Cardiac fibroblast (primary cell): Measurements from ENCODE around the gene PTPRN2.

Experiments
- DNase-seq, 2 donors: peaks; one replicate each; pipeline versions ENCODE4 v3.0.0 to v3.0.0-alpha.2; 2010; ENCODE audit warnings: low read depth in 2 of 2
- H3K4me3 ChIP-seq, 2 donors: replicated peaks in 1 of 2; 1 replicate in 1 of 2; 2 replicates in 1 of 2; pipeline ENCODE4 v1.5.1; 2011; ENCODE audit warnings: low read depth in 2 of 2, low read length in 2 of 2, mild to moderate bottlenecking in 2 of 2, moderate library complexity in 1 of 2
- CTCF ChIP-seq: IDR thresholded peaks from one replicate; pipeline ENCODE4 v1.5.1; 2011; ENCODE audit warnings: low read depth, mild to moderate bottlenecking, low read length, inconsistent platforms

Gene PTPRN2

DNA sequence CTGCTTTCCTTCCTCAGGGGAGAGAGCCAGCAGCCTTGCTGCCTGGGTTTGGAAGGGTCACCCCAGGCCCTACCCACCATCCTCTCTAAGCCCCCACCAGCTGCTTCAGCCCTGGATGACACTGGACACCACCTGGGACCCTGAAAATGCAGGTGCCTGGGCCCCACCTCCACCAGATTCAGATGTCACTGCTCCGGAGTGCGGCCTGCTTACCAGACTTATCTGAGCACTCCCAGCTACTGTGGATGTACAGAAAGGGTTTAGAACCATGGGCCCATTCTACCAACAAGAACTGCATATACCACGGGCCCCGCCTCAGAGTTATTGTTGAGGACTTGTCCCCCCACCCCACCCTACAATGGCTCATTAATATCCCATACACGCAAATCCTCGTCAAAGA lies 172.3 kb downstream of the PTPRN2 start:
- TF ChIP-seq CTCF = no peak
- H3K4me3 ChIP-seq = no peak overlapping the region
- no peak for DNase-seq

GRCh38 chr7:158414486-158414961 lies 173.1 kb downstream of the PTPRN2 start:
- DNase-seq = no peak
- no peak overlapping the region for H3K4me3 ChIP-seq
- no peak for TF ChIP-seq CTCF

- DNase-seq = no peak
- no peak for TF ChIP-seq CTCF
- no peak overlapping the region for H3K4me3 ChIP-seq
Measured at GRCh38 chr7:158414002-158414401, 173.6 kb downstream of the PTPRN2 start.

GRCh38 chr7:158411232-158411950 lies 176.2 kb downstream of the PTPRN2 start:
- H3K4me3 ChIP-seq = no peak overlapping the region
- DNase-seq = no peak
- no peak for TF ChIP-seq CTCF

GRCh38 chr7:158410720-158411119 lies 176.9 kb downstream of the PTPRN2 start:
- no peak overlapping the region for H3K4me3 ChIP-seq
- DNase-seq = no peak
- no peak for TF ChIP-seq CTCF

- no peak for DNase-seq
- no peak overlapping the region for H3K4me3 ChIP-seq
- TF ChIP-seq CTCF = no peak
Measured at GRCh38 chr7:158409816-158410330, 177.8 kb downstream of the PTPRN2 start.

DNA sequence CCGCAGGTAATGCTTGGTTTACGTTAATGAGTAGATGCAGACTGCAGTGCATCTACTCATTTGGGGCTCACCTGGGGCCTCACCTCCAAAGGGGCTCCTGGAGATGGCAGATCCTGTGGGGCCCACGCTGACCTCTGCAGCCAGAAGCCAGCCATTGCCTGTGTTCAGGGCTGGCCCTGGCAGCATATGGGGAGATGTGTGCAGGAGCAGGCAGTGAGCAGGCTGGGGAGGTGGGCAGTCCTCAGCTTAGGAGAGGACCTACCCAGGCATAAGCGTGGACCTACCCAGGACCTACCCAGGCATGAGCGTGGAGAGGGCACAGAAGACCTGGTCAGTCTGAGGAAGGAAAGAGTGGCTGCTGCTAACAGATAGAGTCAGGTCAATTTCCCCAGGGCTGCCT lies 178.5 kb downstream of the PTPRN2 start:
- DNase-seq = no peak
- no peak for TF ChIP-seq CTCF
- H3K4me3 ChIP-seq = no peak overlapping the region
